ENCODE results near the gene SHH.

GRCh38 chr7:155857141-155857540 is 44.9 kb upstream of the SHH start:
- TF ChIP-seq POLR2A (IDR thresholded peaks at IDR 0.05) (no peak), CTCF (IDR thresholded peaks at IDR 0.05) (no peak), EP300 (IDR thresholded peaks at IDR 0.05) (no peak)

All from upper lobe of left lung (tissue), 4 donors.